Fibroblast of lung (primary cell): Measurements from ENCODE around the gene PDIK1L.

Source experiments
- CTCF ChIP-seq, 2 donors: IDR thresholded peaks in 1 of 2; conservative IDR thresholded peaks in 1 of 2; 1 replicate in 1 of 2; 2 replicates in 1 of 2; pipeline ENCODE4 v1.5.1; 2011 to 2012; ENCODE audit warnings: low read length in 2 of 2, control low read depth in 1 of 2, inconsistent platforms in 1 of 2, low read depth in 1 of 2, mild to moderate bottlenecking in 1 of 2
- EZH2 ChIP-seq: IDR thresholded peaks from 2 replicates; pipeline ENCODE4 v1.5.1; 2012; ENCODE audit warnings: low read length, control low read depth, mild to moderate bottlenecking; ENCODE audit errors: missing control alignments

DNA sequence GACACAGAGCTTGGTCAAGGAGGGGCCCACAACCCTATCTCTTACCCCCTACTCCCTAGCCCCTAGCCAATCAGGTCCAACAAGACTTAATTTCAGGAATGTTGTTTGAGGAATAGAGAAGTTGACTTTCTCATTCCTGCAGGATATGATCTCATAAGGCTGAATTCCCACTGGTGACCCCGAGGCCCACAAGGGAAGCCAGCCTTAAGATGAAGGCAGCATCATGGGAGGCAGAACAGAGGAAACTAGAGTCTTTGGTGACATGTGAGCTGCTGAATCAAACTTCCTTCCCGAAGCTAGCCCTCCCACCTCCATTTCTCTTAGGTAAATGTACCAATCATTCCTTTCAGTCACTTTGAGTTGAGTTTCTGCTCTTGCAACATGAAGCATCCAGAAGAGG, 9.1 kb upstream of the PDIK1L start:
- TF ChIP-seq CTCF (conservative IDR thresholded peaks at IDR 0.05 in 1 of 2, IDR thresholded peaks at IDR 0.05 in 1 of 2; ENCODE audit: low read depth in 1 of 2, low read length in 2 of 2) = no peak
- no peak for TF ChIP-seq EZH2
